GM11168 (cell line): Measurements from ENCODE around the gene FNBP1.
"Not testable (repeated sequence)": the region's sequence is repeated elsewhere in the genome, so short reads cannot be mapped to it uniquely, and the experiment has no call there.

Experiments used
- in situ Hi-C: fragments of 300-500 bp; cut with MboI; formaldehyde crosslinking; loops from one replicate; pipeline ENCODE4 v1.12.0; 2022; ENCODE audit warnings: low sequenced_read_pairs; ENCODE audit not compliant: unreplicated experiment

FNBP1 gene

DNA sequence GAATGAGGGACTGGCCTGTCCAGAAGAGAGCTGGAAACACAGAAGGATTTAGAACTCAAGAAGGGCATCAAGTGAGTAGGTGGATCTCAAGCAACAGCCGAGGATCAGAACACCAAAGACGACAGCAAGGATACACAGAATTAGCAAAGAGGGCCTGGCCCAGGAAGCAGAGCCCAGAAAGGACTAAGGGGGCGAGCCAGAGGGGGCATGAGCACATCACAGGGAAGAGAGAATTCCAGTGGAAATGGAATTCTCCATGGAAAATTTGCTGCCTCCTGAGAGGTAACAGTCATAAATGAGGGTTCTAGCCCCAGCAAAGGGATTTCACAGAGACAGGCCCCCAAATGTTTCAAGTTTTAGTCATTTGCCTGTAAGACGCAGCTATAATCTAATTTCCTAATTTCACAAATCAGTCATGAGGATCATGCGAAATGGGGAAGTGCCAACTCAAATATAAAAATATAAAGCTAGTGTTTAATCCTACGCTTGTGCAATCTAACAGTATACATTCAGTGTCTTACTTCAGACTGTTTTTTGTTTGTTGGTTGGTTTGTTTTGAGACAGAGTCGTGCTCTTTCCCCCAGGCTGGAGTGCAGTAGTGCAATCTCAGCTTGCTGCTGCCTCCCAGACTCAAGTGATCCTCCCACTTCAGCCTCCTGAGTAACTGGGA lies 46.7 kb downstream of the FNBP1 start:
- in situ Hi-C loops: no loop called here

DNA sequence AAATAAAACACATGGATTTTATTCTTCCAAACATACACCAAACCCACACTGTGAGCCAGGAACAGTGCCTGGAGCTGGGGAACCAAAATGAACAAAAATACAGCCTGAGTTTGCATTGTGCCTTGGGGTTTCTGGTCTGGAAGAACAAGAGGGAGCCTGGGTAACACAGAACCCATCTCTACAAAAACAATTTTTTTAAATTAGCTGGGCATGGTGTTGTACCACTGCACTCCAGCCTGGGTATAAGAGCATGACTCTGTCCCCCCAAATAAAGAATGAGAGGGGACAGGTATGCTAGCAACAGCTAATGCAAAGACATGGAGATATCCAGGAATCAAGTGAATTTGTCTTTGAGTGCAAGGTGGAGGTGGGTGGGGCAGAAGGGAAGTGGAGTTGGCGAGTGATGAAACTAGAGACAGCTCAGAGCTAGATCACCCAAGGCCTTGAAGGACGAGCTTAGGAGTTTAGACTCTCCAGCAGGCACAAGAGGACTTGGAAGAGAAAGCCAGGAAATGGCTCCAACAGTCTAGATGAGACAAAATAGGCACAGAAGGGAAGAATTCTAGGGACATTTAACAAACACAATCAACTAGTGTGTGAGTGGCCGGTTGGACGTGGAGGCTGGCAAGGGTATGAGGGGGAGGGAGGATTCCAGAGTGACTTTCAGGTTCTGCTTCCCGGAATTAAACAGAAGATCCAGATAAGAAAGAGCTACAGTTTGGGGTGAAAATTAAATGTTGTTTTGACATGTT lies 47.4 kb downstream of the FNBP1 start:
- in situ Hi-C loops: no loop called here

DNA sequence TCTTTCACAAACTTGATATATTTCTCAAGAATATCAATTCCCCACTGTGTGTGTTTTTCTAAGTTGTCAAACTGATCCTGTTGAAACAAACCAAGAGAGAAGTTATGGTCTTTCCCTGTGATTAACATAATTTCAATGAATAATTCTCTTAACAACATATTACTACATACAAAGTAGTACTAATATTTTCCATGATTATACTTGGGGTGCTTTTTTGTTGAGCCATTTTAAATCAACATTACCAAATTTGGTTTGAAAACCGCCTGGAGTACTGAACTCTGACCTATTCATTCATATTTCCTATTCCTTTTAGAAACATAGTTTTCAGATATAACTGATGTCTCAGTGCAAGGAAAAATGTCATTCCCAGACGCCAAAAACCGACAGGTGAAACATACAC lies 48.1 kb downstream of the FNBP1 start:
- in situ Hi-C loops: no loop called here

DNA sequence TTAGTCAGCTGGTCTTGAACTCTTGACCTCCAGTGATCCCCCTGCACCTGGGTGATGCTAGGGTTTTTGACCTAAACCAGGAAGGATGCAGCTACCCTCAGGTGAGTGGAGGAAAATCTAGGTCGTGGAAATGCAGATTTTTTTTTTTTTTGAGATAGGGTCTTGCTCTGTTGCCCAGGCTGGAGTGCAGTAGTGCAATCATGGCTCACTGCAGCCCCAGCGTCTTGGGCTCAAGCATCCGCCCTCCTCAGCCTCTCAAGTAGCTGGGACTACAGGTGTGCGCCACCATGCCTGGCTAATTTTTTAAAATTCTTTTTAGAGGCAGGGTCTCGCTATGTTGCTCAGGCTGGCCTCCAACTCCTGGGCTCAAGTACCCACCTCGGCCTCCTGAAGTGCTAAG lies 51.9 kb downstream of the FNBP1 start:
- in situ Hi-C loops: not testable (repeated sequence)

DNA sequence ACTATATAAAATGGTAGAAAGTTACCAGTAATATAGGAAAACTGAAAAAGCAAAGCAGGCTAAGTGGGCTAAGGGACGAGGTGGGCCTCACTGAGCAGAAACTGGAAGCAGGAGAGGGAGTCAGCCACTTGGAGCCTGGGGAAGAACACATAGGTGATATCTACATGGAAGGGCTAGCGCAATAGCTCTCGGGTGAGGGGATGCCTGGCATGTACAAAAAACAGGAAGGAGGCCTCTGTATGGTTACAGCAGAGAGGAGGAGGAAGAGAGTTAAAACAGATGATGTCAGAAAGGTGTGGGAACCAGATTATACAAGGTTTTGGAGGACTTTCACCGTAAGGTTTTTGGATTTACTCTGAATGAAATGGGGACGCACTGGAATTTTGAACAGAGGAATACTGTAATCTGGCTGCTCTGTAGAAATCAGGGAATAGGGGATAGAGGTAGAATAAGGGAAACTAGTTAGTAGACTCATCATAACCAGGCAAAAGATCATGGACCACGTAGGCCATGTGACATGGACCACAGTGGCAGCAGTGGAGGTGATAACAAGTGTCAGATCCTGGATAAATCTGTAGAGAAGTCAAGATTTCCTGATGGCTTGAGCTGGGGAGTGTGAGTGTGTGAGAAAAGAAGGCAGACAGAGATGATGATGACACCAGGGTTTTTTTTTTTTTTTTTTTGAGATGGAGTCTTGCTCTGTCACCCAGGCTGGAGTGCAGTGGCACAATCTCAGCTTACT lies 52.5 kb downstream of the FNBP1 start:
- in situ Hi-C loops: no loop called here

DNA sequence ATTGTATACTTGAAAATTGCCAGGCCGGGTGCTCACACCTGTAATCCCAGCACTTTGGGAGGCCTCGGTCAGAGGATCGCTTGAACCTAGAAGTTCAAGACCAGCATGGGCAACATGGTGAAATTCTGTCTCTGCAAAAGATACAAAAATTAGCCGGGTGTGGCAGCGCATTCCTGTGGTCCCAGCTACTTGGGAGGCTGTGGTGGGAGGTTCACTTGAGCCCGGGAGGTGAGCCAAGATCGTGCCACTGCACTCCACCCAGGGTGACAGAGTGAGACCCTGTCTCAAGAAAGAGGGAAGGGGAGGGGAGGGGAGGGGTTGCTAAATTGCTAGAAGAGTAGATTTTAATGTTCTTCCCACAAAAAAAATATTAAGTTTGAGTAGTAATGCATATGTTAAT lies 53.2 kb downstream of the FNBP1 start:
- in situ Hi-C loops: no loop called here

DNA sequence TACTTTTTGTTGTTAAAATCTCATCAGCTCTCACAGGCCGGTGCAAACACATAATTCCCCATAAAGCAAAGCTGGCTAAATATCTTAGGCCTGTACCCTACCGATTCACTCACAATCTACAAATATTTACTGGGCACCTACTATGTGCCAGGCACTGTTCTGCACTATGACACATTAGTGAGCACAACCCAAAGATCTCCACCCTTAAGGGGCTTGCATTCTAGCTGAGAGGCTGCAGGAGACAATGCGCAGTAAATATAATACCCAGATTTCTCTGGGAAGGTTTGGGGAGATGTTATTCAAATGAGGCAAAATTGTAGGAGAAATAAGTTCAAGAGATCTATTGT lies 53.7 kb downstream of the FNBP1 start:
- in situ Hi-C loops: no loop called here

DNA sequence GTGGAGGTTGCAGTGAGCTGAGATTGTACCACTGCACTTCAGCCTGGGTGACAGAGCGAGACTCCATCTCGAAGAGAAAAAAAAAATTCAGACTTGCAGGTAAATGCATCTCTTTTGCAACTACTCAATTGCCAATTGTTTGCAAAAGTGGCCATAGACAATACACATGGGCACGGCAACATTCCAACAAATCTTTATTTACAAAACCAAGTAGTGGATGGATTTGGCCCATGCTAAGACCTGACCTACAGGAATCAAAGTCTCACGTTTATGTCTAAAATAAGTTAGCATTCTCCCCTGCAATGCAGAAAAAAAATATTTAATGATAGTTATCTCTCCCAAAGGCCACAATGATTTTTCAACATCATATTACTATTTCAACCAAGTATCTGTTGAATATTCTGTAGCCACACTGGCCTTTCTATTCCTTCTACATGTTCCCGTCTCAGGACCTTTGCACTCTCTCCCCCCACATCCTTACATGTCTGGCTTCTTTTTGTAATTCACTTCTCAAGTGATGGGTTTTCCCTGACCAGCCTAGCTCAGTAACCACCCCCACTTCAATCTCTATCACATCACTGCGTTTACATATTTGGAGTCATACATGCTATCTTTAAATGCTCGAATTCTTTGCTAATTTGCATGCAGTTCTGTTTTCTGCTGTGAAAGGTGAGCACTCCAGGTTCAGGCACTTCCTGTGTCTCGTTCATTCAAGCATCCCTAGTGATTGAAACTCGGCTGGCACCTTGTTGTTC lies 54.2 kb downstream of the FNBP1 start:
- in situ Hi-C loops: no loop called here

DNA sequence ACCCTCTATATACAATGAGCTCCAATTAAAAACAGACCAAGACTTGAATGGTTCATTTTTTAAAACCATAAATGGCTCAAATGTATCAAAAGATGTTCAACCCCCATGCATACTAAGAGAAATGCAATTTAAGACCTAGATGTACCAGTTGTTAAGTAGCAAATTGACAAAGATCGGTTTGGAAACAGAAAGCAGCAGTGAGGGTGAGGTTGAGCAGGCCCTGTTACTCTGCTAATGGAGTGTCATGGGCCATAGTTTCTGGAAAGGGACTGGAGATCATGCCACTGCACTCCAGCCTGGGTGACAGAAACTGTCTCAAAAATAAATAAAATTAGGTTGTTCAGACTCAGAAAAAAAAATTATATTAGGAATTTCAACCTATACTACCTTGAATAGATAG lies 55.0 kb downstream of the FNBP1 start:
- in situ Hi-C loops: no loop called here

DNA sequence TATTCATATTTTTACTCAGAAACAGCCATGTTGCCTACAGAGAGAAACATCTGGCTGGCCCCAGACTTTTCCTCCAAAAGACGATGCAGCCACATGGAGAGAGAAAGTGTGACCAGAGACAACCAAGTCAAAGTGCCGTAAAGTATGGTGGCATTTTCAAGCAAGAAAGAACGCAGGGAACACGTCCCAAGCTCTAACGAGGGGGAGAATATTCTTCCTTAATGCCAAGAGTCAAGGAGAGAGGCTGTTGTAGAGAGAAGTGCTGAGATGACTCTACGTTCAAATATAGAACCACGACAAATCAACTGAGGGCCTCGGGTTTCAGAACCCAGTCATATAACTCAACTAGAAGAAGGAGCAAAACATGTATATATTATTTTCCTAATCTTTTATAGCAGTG lies 55.9 kb downstream of the FNBP1 start:
- in situ Hi-C loops: no loop called here

DNA sequence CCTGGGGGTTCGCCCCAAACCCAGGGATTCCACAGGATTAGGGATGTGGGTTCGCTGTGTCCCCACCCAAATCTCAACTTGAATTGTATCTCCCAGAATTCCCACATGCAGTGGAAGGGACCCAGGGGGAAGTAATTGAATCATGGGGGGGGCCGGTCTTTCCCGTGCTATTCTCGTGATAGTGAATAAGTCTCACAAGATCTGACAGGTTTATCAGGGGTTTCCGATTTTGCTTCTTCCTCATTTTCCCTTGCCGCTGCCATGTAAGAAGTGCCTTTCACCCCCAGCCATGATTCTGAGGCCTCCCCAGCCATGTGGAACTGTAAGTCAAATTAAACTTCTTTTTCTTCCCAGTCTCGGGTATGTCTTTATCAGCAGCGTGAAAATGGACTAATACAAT lies 58.4 kb downstream of the FNBP1 start:
- in situ Hi-C loops: not testable (repeated sequence)

DNA sequence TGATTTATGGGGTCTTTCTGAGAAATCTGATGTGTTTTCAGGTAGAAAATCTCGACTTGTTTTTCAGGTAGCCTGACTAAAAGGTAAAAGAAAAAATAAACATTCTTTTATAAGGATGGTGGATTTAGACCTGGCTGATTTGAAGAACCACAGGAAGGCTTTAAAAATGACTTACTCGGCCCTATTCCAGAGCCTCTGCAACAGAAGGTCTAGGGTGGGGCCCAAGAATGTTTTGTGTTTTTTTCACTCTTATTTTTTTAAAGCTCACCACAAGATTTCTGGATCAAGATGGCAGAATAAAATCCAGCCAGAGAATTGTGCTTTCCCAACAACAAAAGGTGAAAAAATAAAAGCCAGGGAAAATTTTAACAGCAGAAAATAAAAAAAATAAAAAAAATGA lies 59.1 kb downstream of the FNBP1 start:
- in situ Hi-C loops: no loop called here

DNA sequence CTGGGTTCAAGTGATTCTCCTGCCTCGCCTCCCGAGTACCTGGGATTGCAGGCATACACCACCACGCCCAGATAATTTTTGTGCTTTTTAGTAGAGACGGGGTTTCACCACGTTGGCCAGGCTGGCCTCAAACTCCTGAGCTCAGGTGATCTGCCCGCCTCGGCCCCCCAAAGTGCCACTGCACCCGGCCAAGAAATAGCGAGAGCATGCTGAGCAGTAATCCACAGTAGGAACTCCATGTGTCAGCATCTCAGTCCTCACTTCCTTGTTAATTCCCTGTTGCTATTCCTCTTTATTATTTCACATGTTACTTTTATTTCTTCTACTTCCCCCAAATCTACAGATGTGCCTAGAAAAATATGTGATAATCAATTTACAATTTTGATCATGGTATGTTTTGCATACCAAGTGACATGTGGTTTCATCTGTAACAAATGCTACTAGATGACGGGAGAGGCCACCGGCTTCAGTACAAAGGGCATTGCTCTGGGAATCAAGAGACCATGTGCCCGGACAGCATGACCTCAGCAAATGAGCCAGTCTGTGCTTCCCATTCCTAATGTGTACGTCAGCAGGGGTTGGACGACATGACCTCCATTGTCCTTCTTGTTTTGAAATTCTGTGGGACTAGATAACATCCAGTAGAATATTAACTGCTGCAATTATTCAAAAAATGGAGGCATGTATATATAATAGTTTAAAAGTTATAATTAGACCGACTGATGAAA lies 61.6 kb downstream of the FNBP1 start:
- in situ Hi-C loops: no loop called here

DNA sequence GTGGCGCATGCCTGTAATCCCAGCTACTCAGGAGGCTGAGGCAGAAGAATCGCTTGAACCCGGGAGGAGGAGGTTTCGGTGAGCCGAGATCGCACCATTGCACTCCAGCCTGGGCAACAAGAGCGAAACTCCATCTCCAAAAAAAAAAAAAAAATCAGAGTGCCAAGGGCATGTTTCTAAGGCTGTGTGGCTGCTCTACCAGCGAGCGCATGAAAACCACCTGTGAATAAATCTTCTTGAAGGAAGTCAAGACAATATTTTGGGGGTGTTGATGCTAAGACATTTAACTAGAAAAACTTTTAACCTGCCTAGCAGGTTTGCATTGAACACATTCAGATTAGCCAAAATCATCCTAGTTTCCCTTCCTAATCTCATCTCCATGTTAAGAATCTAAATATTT lies 62.8 kb downstream of the FNBP1 start:
- in situ Hi-C loops: not testable (repeated sequence)

DNA sequence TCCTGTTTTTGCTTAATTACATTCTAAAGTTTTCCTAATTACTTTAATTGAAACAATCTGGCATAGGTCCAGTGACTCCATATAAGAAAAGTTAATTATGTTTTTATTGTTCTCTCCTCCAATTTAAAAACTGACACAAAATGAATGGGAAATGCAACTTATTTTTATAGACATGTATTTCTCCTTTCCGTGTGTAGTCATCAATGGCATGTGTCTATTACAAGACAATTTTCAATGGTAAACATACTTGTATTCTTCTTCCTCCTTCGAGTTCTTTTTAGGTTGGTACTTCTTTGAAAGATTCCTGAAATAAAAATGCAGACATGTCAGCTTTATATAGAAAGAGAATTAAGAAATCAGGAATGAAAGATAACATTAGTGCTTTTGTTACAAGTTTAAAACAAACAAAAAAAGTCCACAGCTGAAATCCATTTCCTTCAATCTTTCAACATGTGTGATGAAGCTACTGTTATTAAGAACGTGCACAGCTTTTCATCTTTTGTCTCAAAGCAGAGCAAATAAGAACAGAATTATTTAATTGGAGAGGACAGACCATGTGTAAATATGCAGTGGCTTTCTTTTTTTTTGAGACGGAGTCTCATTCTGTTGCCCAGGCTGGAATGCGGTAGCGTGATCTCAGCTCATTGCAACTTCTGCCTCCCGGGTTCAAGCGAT lies 63.8 kb downstream of the FNBP1 start:
- in situ Hi-C loops: no loop called here

DNA sequence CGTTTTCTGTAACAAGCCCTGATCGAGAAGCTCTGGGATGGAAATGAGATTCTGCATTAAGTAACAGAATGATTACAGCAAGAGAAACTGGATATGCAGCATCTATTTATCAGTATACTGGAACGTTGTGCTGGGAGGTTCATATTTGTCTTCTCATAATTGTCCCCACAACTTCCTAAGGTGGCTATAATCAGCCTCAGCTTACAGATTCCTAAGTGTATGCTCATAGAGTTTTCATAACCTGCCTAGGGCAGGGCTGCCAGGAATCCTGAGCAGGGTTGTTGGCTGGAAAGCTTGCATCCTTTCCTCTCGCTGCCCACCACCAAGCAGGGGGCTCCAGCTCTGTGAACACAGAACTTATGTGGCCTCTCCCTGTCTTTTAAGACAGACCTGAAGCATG lies 70.2 kb downstream of the FNBP1 start:
- in situ Hi-C loops: no loop called here

DNA sequence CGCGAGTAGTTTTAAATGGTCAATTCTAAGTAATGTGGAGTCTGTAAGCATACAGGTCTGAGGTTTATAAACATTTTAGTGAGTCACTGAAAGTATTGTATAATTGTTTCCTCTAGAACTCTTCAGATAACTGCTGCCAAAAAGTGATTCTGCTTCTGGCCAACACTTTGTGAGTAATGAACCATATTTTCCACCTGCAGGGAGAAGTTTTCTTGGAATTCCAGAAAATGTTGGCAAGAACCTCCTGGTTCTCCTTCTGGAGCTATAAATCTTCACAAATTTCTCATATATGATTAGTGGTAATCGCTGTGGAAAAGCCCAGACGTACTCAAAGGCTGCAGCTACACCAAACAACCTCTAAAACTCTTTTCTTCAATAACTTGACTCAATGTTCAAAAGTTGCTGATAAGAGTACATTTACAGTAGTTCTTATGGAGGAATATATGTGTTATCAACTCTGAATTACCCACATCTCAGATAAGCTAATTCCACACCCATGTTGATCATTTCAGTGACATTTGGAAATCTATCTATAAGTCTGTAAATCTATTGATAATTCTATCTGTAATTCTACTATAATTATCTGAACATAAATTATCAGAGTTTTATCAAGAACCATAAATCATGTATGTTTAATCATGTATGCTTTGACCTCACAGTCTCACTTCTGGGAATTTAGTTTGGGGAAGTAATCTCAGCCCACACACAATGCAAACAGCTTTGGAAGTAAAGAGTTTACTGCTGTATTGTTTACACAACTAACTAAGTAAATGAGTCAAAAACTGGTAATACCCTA lies 74.1 kb downstream of the FNBP1 start:
- in situ Hi-C loops: no loop called here

DNA sequence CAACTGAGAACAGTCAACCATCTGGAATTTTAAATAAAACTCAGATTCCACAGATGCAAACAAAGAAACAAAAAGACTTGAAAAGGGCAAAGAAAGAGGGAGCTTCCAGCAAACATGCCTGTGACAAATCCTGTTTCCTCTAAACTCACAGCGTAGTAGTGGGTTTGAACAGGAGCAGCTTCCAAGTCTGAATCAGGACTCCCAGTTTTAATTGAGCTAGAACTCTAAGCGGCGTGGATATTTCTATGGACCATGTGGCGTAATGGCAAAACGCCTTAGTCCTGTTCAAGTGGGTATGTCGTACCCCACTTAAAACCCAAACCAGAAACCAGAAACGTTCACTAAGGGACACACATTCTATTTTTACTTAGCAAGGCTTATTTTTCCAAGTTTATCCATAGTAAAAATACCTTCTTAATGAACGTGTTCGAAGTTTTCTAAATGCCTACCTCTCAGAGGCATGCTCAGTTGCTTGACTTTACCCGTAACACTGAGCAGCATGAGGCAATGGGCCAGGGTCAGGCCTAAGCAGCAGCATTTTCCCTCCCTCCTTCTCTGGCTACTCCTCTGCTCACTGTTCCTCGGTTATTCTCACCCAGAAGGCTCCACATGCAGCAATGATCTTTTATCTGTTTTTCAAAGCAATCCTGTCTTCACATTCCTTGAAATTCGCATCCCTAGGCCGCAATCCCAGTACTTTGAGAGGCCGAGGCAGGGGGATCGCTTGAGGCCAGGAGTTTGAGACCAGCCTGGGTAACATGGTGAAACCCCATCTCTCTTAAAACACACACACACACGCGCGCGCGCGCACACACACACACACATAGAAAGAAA lies 77.9 kb downstream of the FNBP1 start:
- in situ Hi-C loops: no loop called here
